OCI-LY7 (cell line): ENCODE data around the gene ZBTB33.

ENCODE experiments used
- CTCF ChIP-seq: fragments of 200-600 bp; sonication (generic); conservative IDR thresholded peaks from 2 replicates; pipeline ENCODE4 v1.5.1; 2014; ENCODE audit warnings: mild to moderate bottlenecking, antibody characterized with exemption, low read length, moderate library complexity, mixed read lengths
- EZH2phosphoT487 ChIP-seq: fragments of 200-600 bp; sonication (generic); IDR thresholded peaks from 2 replicates; pipeline ENCODE4 v1.6.1; 2018; ENCODE audit warnings: low read depth, borderline replicate concordance, mild to moderate bottlenecking, mixed run types, antibody characterized with exemption, low read length, moderate library complexity, mixed read lengths

GRCh38 chrX:120271218-120271617, 20.6 kb downstream of the ZBTB33 start:
- no peak for TF ChIP-seq CTCF
- no peak for TF ChIP-seq EZH2phosphoT487
